Left renal cortex interstitium (tissue), 4 donors: ENCODE data around the gene C17orf50. TPM values are rescaled to one million over a fixed set of nuclear protein-coding genes. Genes with fewer than 3 reads are reported as not detected.

ENCODE experiments used
- DNase-seq, 4 donors: peaks; one replicate each; pipeline ENCODE4 v3.0.0-alpha.2; 2013; ENCODE audit warnings: low read depth in 4 of 4, low spot score in 2 of 4, missing footprints in 1 of 4
- polyA plus RNA-seq, 4 donors: library from polyadenylated mRNA; unstranded; fragments of 120-200 nt; gene quantifications; one replicate each; pipeline ENCODE4 v1.2.1, GENCODE V29; 2013; ENCODE audit not compliant: insufficient read length in 4 of 4

The C17orf50 gene
- polyA plus RNA-seq, 4 donors: 0.20 to 0.21 TPM; not detected in 2

DNA sequence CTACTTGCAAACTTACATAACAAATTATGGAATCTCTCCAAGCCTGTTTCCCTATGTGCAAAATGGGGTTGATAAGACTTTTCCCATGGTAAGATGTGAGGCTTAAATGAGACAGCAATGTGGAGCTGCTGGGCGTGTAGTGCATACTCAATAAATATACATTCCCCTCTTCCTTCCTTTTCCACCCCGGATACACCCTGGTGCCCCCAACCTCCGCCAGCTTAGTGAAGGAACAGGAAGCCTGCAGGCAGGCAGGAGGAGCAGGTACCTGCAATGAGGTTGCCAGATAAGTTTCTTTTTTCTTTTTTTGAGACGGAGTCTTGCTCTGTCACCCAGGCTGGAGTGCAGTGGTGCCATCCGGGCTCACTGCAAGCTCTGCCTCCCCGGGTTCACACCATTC is 14.9 kb downstream of the C17orf50 start:
- DNase-seq: no peak

DNA sequence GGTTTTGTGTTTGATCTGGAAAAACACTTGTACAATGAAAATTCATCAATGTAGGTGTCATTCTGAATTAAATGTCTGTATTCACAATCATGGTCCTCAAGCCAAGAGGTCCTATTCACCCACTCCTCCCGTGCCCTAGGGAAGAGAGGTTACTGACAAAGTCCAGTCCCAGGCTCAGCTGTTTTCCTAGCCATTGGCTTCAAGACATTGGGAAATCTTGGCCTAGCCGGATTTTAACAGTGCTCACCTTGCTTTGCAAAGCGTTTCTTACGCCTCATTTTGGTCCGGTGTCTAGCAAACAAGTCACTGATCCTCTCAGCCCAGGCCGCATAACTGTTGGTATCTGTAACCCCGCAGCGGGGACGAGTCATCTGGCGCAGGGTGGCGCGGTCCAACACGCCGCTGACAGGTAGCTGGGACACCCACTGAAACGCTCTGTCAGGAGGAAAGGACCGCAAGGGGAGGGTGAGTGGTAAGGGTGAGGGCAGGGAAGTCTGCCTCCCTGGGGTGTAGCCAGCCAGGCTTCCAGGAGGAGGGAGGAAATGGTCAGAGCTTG is 18.0 kb downstream of the C17orf50 start:
- no peak for DNase-seq

DNA sequence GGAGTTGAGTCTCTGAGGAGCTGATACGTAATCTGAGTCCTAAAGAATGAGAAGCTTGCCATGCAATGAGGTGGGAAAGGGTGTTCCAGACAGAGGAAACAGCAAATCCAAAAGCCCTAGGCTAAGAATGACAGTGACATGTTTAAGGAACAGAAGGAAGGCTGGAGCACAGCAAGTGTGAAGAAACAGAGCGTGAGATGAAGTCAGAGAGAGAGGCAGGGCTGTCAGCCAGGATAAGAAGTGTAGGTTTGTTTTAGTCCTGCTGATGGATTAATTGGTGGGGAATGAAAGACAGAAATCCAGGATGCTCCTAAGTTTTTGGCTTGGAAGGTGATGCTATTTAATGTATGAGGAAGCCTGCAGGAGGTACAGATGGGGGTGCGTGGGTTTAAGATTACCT is 20.3 kb downstream of the C17orf50 start:
- DNase-seq: no peak

DNA sequence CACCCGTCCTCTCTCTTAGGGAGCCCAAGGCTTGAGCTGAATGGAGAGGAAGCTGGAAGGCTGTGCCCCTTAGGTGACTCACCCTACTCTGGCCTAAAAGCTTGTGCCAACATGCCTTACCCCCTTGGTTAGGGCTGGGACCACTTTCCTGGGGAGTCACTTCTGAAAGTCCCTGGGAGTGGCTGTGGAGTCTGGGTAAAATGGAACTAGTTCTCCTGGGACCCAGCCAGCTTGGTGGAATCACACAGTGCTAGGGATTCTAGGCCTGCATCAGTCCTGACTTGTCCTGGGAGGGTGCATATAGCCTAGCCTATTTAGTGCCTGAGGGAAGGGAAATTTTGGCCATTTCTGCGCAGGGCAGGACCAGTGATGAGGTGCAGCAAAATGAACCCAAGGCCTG is 24.2 kb downstream of the C17orf50 start:
- DNase-seq: no peak

DNA sequence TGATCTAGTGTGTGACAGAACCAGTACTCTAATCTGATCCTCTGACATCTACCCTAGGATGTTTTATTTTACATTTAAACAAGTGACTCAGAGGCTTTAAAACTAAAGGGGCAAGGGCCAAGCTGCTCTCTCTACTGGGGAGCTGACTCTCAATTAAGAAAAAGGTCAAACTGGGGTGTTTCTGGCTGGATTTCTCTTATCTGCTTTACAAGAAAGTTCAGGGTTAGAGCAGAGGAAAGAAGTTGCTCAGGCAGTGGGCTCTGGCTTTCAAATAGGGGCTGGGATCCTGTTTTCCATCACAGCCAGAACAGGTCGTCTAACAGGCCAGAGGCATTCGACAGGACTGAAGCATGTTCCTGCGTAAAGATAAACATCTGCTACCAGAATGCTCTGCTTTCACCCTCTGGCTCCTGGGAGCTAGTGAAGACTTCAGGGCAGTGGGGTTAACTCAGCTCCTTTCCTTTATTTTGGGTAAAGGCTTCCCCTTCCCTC is 26.3 kb downstream of the C17orf50 start:
- DNase-seq: no peak

DNA sequence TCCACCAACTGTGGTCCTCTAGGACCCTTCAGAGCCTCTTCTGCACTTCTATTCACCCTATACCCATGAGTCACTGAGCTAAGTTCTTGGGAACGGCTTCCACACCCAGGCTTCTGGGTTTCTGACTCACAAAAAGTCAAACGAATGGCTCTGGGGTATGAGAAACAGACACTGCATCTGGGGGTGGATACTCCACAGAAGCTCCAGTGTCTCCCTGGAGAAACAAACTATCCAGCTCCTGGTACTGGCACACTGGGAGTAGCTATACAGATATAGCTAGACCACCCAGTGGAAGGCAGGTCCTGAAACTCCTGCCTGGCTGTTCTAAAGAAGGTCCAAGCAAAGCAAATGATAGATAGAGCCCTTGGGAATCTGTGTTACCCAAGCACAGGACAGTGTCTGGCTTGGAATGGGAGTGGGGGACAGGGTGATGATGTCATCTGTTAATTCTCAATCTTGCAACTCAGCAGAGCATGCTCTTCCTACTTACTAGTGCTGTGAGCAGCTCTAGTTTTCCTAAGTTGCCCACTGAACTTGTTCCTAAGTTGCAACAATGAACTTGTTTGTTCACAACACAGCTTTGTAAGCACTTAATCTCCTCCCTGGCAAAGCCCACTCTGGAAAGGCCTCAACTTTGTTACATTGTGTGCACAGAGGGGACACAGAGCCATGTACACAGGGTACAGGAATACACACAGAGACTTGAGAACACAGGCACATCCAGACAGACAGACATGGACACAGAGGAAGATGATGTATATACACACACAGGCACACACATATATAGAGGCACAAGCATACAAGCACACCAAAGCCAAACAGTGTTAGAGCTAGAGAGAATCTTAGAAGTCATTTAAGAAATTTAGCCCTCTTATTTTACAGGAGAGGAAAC is 28.0 kb downstream of the C17orf50 start:
- no peak for DNase-seq

DNA sequence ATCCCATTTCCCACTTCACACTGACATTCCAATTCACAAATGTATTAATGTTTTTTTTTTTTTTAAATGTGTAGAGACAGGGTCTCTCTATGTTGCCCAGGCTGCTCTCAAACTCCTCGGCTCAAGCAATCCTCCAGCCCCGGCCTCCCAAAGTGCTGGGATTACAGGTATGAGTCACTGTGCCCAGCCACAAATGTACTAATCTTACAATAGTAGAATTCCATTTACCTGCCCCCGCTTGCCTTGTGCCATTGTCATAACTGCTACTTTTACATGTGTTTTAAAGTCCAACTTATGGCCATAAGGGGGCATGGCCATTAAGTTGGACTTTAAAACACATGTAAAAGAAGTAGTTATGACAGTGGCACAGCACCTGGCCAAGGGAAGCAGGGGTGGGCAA is 30.2 kb downstream of the C17orf50 start:
- no peak for DNase-seq

DNA sequence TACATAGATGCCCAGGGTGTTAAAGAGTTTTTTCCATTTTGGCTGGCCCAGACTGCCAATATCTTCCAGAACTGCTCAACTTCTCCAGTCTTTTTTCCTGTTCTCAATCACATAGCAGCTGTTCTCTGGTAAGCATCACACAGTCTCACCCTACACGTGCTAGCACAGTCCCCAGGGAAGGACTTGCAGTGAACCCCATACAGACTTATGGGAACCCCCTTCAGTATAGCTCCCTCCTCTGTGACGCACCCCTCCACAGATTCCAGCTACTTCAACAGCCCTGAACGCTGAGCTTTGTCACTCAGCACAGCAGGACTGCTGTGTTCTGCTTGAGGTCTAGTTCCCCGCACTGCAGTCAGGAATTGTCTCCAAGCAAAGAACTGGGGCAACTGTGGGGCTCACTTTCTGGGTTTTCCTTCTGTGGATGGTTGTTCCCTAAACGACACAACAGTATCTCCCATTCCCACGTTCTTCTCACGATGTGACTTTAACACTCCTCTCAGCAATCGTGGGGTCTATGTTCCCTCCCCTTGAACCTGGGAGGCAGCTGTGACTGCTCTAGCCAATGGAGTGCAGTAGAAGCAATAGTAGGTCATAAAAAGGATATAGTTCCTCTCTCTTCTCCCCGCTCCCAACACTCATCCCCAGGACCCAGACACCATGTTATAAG is 31.1 kb downstream of the C17orf50 start:
- no peak for DNase-seq

DNA sequence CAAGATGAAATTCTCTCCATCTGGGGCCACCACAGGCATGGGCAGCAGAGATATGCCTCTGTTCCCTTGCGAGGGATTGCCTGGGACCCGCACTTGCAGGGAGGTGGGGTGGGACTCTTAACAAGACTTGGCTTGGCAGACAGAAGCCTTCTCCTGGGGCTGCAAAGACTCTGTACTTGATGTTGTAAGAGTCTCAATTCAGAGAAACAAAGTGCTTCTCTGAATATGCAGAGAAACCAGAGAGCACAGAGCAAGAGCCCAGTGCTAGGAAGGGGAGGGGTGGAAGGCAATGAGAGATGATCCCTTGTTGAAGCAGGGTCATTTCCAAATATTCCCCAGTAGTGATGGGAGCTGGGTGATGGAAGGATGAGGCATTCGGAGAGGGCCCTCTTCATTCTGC is 32.6 kb downstream of the C17orf50 start:
- no peak for DNase-seq

DNA sequence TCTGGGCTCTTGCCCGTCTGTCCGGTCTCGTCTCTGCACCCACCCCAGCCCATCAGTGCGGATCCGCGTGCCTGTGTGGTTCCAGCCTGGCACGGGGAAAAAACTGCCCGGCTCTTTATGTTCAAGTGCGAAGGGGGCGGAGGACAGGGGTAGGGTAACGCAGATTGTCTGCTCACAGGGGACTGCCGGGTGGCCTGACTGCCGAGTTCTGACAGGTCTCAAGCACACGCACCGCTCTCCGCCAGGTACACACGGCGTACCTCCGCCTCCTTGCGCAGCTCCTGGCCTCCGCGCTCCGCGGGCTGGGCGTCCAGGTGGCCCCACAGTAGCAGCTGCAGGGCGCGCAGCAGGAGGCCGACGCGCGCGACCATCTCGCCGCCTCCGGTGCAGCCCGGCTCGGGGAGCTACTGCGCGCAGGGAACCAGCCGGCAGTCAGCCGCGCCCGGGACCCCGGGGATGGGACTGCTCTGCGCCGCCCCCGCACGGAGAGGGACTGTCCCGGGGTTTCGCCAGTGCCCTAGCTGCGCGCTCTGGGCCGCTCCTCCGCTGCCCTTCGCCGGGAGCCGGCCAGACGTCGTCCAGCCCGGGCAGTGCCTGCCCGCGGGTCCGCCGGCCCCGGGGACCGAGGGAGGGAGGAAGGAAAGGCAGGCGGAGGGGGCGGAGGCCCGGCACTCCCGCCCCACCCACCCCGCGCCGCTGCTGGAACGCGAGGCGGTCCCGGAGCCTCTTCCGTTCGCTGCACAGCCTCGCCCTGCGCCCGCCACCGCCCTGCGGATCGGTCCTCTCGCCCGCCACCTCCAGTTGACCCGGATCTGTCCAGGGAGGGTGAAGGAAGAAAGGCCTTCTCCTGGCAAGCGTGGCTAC is 34.6 kb downstream of the C17orf50 start, which contains the start of gene MMP28:
TSS of gene MMP28 (minus strand) at position 635 of the 864 bp plus-strand sequence. CDS start at position 371, 264 bp downstream.
- no peak for DNase-seq

DNA sequence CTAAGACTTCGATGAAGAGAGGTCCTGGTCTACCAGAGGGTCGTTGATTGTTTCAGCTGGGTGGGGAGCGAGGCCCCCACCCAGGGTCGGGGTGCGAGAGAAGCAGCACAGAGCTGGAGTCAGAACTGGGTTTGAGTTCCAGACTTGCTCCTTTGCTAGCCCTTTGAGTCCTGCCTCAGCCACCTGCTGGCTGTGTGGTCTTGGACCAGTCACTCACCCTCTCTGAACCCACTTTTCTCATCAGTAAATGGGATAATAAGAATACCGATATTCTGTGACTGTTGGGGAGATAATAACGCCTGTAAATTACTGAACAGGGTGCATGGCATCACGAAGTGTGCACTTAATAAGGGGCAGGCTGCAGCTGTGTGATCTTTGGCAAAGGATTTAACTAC is 35.2 kb downstream of the C17orf50 start:
- DNase-seq: no peak

DNA sequence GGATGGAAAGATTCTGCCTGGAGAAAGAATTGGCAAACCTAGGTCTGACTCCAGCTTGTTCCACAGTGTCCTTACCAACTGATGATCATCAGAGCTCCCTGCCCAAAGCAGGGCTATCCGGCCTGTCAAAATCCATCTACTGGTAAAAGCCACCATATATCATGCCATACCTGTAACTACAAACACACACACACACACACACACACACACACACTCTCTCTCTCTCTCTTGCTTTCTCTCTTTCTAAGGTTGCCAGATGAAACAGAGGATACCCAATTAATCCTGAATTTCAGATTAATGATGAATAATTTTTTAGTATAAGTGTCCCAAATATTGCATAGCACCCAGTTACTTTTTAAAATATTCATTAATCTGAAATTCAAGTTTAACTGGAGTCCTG is 36.3 kb downstream of the C17orf50 start:
- no peak for DNase-seq

DNA sequence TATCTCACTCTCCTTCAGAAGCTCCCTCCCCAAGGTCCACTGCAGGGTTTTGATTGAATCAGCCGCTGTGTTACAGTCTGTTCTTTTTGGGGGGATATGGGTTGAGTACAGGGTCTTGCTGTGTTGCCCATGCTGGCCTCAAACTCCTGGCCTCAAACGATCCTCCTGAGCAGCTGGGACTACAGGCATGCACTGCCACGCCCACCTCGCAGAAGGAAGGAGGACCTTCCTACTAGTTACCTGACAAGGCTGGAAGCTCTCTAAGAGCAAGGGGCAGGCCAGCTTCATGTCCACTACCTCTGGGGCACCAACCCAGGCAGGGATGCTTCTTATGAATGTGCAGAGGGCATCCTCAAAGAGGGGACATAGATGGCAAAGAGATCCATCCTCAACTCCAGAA is 36.7 kb downstream of the C17orf50 start:
- no peak for DNase-seq

DNA sequence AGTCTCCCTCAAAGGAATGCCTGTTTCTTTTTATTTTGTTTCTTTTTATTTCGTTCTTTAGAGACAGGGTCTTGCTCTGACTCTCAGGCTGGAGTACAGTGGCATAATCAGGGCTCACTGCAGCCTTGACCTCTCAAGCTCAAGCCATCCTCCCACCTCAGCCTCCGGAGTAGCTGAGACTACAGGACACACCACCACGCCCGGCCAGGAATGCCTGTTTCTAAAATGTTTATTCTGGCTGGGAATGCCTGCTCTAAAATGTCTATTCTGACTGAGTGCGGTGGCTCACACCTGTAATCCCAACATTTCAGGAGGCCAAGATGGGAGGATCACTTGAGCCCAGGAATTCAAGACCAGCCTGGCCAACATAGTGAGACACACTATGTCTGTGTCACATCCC is 37.2 kb downstream of the C17orf50 start:
- no peak for DNase-seq

DNA sequence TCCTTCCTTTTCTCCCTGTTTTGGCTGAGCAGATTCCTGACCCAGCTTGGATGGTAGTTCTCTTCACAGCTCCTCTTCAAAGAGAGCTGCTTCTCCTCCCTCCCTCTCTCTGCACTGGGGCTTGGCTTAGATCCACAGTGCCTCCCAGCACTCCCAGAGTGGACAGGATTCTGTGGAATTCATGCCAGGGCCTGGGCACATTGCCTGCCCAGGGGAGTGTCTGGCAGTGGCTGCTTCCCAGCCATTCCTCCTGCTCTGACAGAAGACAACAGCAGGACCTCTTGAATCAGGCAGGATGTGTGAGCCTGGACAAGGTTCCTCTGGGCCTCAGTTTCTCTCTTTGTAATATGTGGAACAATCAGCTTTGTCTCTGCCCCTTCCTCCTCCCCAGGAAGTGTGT is 39.3 kb downstream of the C17orf50 start:
- no peak for DNase-seq

DNA sequence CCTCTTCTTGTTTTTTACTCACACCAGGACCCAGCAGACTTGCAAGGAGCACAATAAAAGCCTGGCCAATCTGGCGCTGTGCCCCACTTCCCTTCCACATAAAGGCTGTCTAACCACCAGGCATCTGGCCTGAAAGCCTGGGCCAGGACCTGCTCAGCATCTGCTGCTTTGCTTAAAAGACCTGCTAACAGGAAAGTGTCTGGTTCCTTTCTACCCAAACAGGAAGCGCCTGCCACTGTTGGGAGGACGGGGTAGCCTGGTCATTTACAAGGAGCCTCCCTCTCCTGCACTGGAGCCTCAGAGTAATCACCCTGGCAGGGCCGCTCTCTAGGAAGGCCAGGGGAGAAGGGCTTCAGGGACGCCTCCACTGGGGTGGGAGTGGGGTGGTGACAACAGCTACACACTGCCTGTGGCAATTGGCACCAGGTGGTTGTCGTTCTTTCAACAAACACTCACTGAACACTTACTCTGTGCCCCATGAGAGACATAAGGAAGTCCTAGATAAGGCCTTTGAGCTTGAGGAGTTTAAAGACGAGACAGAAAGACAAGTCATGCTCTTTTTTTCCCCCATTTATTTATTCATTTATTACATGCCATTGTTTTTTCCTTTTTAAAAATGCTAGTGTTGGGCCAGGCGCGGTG is 41.0 kb downstream of the C17orf50 start:
- DNase-seq: no peak

DNA sequence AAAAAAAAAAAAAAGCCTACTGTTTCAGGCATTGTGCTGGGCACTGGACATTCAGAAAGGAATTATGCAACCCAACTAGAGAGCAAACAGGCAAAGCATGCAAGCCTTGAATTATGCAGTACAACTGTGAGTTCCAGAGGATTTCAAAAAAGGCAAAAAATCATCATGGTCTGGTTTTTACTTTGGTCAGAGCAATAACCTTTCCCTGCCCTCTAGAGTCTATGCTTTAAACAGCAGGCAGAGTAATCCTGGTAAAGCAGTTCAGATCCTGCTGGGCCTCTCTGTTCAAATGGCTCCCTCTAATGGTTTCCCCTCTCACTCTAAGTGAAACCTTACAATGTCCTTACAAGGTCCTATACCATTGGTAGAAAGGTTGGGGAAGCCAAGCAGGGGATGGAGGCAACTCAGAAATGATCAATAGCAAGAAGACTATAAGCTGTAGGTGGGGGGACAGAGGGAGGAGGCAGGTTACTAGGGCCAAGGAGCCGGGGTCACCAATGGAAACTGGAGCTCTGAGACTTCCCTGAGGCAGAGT is 44.0 kb downstream of the C17orf50 start:
- peak in 2 of 4 donors; percentile 45 to 73 for DNase-seq

DNA sequence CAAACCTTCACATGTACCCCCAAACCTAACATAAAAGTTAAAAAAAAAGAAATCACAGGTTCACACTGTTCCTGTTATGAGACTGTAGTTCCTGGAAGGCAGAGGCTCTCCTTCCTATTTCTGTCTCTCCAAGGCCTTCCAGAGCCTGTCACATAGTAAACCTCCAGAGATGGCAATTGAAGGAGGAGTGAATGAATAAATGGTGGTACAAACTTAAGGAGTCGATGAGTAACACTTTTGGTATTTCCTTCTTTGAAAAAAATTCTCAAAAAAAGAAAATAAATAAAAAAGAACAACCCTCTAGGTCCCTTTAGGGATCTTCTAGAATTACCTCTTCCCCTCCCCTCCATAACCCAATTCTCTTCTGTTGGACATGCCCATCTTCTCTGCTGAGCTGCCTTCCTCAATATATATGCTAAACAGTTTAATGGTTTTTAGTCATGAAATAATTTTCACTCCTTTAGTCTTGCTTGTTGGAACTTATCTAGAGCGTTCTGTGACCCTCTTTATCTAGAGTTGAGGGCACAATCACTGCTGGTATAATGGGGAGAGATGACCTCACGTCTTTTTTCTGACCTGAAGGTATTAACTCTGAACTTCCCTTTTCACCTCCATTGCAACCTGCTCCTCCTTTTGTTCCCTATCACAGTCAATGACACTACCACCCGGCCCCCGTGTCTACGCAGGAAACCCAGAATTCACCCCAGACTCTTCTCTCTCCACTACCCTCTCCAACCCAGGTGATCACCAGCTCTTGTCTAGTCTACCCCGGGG is 46.9 kb downstream of the C17orf50 start:
- no peak for DNase-seq
